Measurements from ENCODE around the gene DNM3. TPM values are rescaled to one million over a fixed set of nuclear protein-coding genes. Genes with fewer than 3 reads are reported as not detected.
"Not testable (repeated sequence)": the region's sequence is repeated elsewhere in the genome, so short reads cannot be mapped to it uniquely, and the experiment has no call there.

Gene DNM3
- total RNA-seq, 1 experiment from 2014 or later: 3.1 TPM

DNA sequence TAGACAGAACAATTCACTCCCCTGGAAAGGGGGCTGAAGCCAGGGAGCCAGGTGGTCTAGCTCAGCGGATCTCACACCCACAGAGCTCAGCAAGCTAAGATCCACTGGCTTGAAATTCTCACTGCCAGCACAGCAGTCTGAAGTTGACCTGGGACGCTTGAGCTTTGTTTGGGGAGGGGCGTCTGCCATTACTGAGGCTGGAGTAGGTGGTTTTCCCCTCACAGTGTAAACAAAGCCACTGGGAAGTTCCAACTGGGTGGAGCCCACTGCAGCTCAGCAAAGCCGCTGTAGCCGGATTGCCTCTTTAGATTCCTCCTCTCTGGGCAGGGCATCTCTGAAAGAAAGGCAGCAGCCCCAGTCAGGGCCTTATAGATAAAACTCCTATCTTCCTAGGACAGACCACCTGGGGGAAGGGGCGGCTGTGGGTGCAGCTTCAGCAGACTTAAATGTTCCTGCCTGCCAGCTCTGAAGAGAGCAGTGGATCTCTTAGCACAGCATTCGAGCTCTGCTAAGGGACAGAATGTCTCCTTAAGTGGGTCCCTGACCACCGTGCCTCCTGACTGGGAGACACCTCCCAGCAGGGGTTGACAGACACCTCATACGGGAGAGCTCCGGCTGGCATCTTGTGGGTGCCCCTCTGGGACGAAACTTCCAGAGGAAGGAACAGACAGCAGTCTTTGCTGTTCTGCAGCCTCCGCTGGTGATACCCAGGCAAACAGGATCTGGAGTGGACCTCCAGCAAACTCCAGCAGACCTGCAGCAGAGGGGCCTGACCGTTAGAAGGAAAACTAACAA, 183.8 kb downstream of the DNM3 start:
- DNase-seq (ENCODE audit: low read depth): not testable (repeated sequence)

- DNase-seq (ENCODE audit: low read depth): peak; percentile 93
Measured at GRCh38 chr1:172040466-172040865, 199.2 kb downstream of the DNM3 start.

DNA sequence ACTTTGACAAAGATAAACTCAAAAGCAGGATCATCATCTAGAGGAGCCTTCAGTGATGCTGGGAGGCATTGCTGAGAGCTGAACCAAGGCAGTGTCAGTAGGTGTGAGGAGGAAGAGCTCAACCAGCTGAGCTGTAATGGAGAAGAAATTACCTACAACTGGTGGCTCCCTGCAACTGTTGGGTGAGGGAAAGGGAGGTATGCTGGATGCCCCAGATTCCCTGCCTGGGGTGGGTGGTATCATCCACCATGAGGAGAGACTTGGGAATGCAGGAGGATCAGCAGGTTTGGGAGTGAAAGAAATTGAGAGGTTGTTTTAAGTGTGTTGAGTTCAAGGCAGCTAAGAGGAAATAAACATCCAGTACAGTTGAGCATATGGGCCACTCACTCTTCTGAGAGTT, 199.8 kb downstream of the DNM3 start:
- DNase-seq (ENCODE audit: low read depth): peak; percentile 18

DNA sequence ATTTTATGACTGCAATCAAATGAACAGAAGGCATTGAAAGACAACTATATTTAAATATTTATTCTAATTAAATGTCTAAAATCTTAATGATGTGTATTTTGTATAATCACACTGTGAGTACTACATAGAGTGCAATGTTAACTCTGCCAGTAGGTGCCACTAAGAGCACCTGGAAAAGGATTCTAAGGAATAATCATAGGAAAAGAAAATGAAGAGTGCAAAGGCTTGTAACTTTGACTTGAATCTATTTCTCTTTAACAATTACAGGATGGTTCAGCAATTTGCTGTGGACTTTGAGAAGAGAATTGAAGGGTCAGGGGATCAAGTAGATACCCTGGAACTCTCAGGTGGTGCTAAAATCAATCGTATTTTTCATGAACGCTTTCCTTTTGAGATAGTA, 200.4 kb downstream of the DNM3 start:
- peak; percentile 61 for DNase-seq (ENCODE audit: low read depth)

DNA sequence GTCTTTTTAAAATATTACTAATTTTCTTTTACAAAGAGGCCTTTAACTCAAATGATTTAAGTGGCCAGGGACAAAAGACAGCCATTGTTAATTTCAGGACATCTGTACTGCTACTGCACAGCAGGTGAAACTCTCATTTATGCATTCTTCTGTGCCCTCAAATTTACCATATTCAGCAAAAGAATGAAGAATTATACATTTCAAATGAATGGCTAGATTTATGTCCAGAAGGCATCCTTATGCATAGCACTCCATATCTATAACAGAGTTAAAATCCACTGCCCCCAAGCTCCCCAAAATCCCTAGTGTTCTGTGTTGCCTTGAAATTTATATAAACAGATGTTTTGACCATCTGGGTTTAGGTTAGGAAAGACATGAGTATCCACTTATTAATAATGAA, 202.6 kb downstream of the DNM3 start:
- DNase-seq (ENCODE audit: low read depth): no peak

DNA sequence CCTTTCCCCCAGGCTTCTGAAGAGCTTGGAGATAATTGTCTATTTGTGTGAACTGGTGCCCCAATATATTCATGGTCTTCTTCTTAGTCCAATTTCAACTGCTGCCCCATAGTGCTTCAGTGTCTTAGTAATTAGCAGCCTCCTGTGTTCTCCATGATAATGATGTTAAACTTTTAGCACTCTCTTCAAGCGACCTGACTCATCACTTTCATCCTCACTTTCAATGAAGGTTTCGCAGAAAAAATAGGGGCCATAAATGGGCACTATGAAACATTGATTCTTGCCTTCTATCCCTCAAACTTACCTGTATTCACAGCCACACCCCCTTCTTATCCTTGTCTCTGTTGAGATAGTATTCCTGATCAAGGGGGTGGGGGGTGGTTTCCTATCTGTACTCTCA, 210.6 kb downstream of the DNM3 start:
- no peak for DNase-seq (ENCODE audit: low read depth)

- no peak for DNase-seq (ENCODE audit: low read depth)
Measured at GRCh38 chr1:172054172-172054571, 212.9 kb downstream of the DNM3 start.

DNA sequence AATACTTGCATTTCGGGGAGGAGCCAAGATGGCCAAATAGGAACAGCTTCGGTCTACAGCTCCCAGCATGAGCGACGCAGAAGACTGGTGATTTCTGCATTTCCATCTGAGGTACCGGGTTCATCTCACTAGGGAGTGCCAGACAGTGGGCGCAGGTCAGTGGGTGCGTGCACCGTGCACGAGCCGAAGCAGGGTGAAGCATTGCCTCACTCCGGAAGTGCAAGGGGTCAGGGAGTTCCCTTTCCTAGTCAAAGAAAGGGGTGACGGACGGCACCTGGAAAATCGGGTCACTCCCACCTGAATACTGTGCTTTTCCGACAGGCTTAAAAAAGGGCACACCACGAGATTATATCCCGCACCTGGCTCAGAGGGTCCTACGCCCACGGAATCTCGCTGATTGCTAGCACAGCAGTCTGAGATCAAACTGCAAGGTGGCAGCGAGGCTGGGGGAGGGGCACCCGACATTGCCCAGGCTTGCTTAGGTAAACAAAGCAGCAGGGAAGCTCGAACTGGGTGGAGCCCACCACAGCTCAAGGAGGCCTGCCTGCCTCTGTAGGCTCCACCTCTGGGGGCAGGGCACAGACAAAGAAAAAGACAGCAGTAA, 214.6 kb downstream of the DNM3 start:
- DNase-seq (ENCODE audit: low read depth): not testable (repeated sequence)

GRCh38 chr1:172068334-172068733, 227.0 kb downstream of the DNM3 start:
- DNase-seq (ENCODE audit: low read depth): no peak

- DNase-seq (ENCODE audit: low read depth): no peak
Measured at GRCh38 chr1:172069051-172069450, 227.8 kb downstream of the DNM3 start.

DNA sequence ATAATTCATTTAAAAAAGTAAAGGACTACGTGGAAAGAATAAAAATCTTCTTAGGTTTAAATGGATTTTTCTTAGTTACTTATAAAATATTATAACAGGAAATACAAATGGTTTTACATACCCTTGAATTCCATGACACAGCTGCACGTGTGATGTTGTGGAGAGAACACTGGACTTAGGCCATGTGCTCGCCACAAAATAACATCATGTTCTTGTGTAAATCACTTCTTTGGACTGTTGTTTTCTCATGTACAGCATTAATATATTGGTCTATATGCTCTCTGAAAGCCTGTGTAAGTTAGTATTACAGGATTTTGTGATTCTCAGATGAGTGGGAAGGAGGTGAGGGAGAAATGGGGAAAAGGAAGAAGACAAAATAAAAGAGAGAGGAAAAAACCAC, 228.2 kb downstream of the DNM3 start:
- no peak for DNase-seq (ENCODE audit: low read depth)

- no peak for DNase-seq (ENCODE audit: low read depth)
Measured at GRCh38 chr1:172070055-172070454, 228.8 kb downstream of the DNM3 start.

DNA sequence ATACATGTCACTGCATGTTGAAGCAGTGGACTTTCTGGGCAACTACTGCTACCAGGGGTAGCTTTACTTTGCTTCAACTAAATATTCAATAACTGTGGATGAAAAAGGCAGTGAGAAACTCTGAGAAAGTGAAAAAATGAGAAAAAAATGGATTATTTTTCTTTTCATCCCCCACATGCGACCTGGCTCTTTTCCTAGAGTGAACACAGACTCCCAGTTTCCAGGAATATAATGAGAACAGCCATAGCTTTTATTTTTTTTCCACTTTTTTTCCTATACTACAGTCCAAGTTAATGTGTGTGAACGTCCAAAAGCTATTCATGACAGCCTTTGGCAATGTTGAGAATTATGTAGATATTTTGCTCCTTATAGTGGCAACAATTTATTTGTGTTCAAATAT, 230.4 kb downstream of the DNM3 start:
- no peak for DNase-seq (ENCODE audit: low read depth)

DNA sequence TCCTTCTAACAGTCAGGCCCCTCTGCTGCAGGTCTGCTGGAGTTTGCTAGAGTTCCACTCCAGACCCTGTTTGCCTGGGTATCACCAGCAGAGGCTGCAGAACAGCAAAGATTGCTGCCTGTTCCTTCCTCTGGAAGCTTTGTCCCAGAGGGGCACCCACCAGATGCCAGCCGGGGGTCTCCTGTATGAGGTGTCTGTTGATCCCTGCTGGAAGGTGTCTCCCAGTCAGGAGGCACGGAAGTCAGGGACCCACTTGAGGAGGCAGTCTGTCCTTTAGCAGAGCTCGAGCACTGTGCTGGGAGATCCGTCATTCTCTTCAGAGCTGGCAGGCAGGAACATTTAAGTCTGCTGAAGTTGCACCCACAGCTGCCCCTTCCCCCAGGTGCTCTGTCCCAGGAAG, 238.6 kb downstream of the DNM3 start:
- not testable (repeated sequence) for DNase-seq (ENCODE audit: low read depth)

GRCh38 chr1:172083191-172083590, 241.9 kb downstream of the DNM3 start:
- DNase-seq (ENCODE audit: low read depth): no peak

DNA sequence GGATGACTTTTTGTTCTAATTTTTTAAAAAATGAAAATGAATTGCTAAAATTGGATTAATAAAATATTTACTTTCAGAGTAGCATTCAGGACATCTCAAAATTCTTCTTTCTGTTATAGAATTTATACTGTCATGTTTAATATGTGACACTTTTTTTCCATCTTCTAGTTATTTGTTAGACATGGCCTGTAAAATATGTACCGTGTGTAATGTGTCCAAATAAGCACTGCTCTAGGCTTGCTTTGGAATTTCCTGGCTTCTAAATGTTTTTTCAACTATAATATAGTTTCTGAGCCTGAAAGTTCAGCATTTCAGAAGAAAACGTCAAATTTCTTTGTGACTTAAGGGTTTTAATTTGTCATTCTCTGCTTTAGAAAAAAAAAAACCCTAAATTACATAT, 243.6 kb downstream of the DNM3 start:
- no peak for DNase-seq (ENCODE audit: low read depth)

DNA sequence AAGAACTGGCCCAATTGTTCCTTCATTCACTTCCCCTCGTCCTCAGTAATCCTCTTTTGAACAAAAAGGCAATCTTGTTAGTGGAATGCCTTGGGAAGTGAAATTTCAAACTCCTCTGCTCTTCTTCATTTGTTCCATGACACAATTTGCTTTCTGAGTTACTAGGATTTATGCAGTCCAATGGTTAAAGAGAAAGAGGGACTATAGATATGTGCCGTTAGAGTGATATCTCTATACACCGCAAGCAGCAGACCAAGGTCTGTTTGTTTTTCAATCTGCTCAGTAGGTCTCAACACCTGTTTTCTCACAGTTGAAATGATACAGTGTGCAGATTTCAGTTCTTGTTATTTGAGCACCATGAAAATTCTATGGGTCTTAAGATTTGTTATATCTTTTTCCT, 244.0 kb downstream of the DNM3 start:
- DNase-seq (ENCODE audit: low read depth): no peak

DNA sequence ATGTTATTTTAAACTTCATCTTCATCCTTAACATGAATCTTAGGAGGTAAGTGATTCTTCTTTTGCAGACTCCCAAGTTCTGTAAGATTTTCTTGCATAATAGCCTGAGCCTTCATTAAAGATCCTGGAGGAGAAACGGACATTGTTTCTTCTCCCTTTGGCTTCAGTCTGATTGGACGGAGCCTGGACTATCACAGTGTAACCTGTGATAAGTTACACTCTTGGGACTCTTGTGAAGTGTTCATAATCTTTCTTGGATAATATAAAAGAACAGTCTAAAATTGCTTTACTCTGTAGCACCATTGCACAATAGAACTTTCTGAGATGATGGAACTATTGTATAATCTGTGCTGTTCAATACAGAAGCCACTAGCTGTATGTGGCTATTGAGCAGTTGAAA, 244.8 kb downstream of the DNM3 start:
- DNase-seq (ENCODE audit: low read depth): no peak

DNA sequence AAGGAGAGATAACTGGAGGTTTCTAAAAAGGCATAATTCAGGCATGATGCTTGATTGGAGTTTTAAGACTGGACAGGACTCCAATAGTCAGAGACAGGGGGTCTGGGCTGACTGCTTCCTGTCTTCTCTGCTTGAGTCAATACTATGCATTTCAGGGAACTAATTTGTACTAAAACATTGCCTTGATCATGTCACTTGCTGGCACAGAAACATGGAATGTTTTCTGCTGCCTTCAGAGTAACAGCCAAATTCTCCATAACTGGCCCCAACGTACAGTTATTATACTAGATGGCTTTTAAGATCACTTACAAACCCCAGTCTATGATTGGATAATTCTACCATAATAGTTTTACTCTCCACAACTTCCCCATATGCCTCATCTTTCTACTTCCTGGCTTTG, 247.0 kb downstream of the DNM3 start:
- DNase-seq (ENCODE audit: low read depth): no peak

- peak; percentile 31 for DNase-seq (ENCODE audit: low read depth)
Measured at GRCh38 chr1:172089768-172090510, 248.6 kb downstream of the DNM3 start.

DNA sequence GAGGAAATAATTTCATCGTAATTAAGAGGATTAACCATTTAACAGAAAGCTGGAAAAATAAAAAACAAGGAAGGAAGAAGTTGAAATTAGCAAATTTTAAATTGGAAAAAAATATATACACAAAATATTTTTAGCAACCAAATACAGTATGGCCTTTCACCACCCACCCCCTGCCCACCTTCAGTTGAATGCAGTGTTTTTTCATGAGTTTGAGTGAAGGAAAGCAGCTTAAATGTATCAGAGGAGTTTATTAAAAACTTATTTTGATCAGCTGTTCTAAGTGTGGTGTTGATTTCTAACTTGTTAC, 249.2 kb downstream of the DNM3 start:
- DNase-seq (ENCODE audit: low read depth): no peak

GRCh38 chr1:172095846-172096245, 254.5 kb downstream of the DNM3 start:
- no peak for DNase-seq (ENCODE audit: low read depth)

DNA sequence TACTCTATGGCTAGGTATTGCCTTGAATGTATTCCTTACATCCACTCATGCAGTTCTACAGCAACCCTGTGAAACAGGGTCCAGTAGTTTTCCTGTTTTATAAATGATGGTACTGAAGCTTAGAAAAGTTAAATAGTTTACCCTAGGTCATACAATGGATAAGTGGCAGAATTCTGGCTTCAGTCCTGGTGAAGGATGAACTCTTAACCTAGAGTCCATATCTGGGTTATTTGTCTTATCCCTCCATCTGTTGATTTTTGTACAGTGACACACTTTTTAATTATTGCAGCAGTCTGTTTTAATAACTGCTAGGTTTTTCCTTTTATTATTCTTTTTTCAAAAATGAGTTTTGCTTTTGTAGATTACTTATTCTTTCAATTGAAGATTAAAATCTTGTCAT, 263.9 kb downstream of the DNM3 start:
- peak; percentile 6 for DNase-seq (ENCODE audit: low read depth)

Data from M059J (cell line).